GM20000 (cell line): ENCODE measurements around the gene KRTAP21-2.
A peak's percentile ranks its signal among the peaks of the same experiment; 100 is the strongest.

ENCODE experiments used
- DNase-seq: peaks from one replicate; pipeline ENCODE4 v3.0.0; 2012; ENCODE audit warnings: low spot score
- TF ChIP-seq, protein P1 (sequence below): IDR thresholded peaks from 2 replicates; pipeline ENCODE4 v1.5.1; 2012; ENCODE audit warnings: mild to moderate bottlenecking, control low read depth; ENCODE audit errors: extremely low read depth, missing control alignments

KRTAP21-2 gene

DNA sequence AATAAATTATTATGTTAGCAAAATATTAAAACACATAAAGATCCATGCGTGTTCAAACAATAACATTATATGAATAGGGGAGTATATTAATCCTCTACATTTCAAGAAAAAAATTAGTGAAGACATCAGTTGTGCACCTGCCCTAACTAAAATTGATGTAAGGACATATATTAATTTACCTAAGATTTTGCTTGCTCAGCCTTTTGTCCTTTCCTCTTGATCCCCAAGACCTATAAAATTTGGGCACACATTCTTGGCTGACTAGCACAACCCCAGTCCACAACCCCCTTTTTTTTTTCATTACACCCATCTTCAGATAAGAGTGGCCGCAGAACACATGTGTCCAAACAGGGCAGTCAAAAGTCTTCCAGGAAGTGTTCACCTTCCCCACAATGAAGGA, 6.6 kb downstream of the KRTAP21-2 start:
- TF ChIP-seq, protein P1, sequence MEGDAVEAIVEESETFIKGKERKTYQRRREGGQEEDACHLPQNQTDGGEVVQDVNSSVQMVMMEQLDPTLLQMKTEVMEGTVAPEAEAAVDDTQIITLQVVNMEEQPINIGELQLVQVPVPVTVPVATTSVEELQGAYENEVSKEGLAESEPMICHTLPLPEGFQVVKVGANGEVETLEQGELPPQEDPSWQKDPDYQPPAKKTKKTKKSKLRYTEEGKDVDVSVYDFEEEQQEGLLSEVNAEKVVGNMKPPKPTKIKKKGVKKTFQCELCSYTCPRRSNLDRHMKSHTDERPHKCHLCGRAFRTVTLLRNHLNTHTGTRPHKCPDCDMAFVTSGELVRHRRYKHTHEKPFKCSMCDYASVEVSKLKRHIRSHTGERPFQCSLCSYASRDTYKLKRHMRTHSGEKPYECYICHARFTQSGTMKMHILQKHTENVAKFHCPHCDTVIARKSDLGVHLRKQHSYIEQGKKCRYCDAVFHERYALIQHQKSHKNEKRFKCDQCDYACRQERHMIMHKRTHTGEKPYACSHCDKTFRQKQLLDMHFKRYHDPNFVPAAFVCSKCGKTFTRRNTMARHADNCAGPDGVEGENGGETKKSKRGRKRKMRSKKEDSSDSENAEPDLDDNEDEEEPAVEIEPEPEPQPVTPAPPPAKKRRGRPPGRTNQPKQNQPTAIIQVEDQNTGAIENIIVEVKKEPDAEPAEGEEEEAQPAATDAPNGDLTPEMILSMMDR = no peak
- DNase-seq = no peak

DNA sequence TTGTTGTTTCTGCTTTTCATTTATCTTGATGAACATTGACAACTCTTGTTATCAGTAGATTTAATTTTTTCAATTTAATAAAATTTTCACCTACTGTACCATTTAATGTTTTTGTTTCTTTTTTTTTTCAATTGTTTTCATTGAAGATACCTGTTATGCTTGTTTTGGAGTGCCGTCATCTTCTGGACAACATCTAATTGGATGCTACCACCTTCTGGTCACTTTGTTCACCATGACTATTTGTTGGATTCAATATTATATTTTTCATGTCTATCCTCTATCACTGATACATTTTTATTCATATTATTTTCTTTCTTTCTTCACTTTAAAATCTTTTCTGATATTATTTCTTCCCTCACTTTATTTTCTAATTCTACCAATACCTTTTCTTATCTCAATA, 14.0 kb downstream of the KRTAP21-2 start:
- TF ChIP-seq, protein P1 = no peak
- DNase-seq = no peak

DNA sequence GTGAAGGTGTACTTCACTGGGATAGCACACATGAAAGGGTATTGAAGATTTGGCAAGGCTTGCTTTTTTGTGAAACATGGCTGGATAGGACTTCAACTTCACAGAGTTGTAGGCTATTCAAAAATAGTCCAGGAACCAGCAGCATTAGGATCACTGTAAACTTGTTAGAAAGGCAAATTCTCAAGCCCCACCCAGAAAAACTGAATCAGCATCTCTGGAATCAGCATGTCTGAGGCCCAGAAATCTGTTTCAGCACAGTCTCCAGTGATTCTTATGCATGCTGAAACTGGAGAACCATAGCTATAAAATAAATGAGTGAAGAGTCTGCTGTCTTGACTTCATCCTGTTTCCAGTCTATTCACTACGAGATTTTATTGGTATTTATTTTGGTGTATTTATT, 20.3 kb downstream of the KRTAP21-2 start:
- TF ChIP-seq, protein P1 = no peak

DNA sequence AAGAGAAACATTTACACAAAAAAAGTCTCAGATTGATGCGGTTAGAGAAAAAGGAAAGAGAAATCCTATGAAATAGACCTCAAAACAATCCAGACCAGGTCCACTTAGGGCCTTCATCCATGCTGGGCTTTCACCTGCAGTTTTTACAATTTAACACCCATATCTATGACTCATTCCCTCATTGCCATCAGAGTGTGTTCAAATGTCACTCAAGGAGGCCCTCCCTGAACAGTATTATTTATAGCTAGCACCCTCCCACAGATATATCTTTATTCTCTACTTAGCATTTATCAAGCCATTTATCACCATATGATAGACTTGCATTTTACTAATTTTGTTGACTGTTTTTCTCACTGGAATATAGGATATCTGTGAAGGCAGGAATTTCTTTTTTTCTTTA, 27.7 kb downstream of the KRTAP21-2 start:
- DNase-seq = no peak
- TF ChIP-seq, protein P1 = no peak

More for the DNA sequence above, 20.3 kb downstream of the KRTAP21-2 start:
- DNase-seq = no peak

DNA sequence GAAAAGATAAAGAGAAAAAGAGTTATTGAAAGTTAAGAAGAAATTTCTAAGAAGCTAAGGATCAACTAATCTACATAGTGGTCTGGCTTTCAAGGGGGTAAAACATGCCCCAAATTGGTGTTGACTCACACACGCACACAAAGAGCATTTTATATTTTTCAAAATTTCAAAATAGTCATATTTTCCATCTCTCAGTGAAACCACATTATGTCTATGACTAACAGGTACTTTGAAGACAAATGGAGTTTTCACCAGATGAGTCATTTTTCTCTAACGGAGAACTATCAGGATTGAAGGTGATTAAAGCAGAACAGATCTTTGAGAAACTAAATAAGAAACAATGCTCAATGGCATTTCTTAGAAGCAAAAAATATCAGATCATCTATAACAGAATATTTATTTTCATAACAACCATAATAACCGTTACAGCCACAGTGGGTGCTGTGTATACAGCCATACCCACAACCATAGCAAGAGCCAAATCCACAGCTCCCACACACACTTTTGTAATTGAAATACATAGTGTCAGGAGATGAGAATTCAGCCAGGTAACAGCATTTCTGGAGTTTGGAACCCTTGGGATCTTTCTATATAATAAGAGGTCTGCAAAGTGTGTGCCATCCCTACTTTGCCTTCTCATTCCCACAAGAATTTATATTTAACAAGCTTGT, 28.7 kb downstream of the KRTAP21-2 start, which contains the start of gene KRTAP21-3:
KRTAP21-3 (minus strand) TSS at position 539 of the 671 bp plus-strand sequence; CDS start at position 521, 18 bp downstream.
- TF ChIP-seq, protein P1 = no peak
- DNase-seq = peak; percentile 2

DNA sequence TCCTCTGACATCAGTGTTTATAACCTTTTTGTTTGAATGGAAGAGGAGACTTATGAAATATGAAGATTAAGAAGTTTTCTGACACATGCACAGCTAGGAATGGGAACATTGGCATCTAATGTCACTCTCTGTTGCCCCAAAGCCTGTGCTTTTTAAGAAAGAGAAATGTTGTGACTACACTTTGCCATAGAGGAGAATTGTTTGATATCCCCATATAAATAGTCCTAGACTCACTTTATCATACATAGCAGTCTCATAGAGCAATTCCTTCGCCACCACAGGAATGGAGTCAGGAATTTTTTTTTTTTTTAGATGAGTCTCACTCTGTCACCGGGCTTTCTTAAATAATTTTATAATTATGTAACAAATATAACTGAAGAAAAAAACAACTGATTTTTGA, 30.0 kb downstream of the KRTAP21-2 start:
- no peak for DNase-seq
- TF ChIP-seq, protein P1 = no peak

DNA sequence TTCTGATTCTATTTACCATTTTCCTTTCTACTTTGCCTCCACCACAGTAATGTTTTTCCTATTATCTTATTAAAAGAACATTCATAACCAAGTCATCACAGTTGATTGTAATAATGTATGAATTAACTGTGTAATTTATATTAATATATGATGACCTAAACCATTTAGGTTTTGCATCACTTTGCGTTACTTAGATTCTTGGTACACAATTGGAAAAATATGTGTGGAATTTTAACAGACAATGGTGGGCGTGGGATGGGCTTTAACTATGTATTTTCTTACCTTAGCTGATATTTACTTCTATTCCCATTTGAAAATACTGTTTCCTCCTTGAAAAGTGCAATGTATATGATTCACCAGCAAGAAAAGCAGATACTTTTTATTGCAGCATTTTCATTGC, 32.1 kb downstream of the KRTAP21-2 start:
- TF ChIP-seq, protein P1 = no peak

More for the DNA sequence above, 32.1 kb downstream of the KRTAP21-2 start:
- DNase-seq = no peak
